ENCODE data around the gene SPTB.

Gene SPTB

GRCh38 chr14:64726585-64726890 is 153.2 kb downstream of the SPTB start:
- no peak for TF ChIP-seq CTCF (IDR thresholded peaks at IDR 0.05; ENCODE audit: borderline replicate concordance, control extremely low read depth, extremely low read depth, insufficient read depth, missing control alignments)
- in situ Hi-C loops (cut with MboI; ENCODE audit: low sequenced_read_pairs, unreplicated experiment), result no loop called here
- DNase-seq (ENCODE audit: low spot score), result no peak

GRCh38 chr14:64725879-64726584 is 153.7 kb downstream of the SPTB start:
- TF ChIP-seq CTCF (IDR thresholded peaks at IDR 0.05; ENCODE audit: borderline replicate concordance, control extremely low read depth, extremely low read depth, insufficient read depth, missing control alignments), result no peak
- in situ Hi-C loops (cut with MboI; ENCODE audit: low sequenced_read_pairs, unreplicated experiment), result no loop called here
- no peak for DNase-seq (ENCODE audit: low spot score)

- no peak for DNase-seq (ENCODE audit: low spot score)
- in situ Hi-C loops (cut with MboI; ENCODE audit: low sequenced_read_pairs, unreplicated experiment), result no loop called here
- no peak for TF ChIP-seq CTCF (IDR thresholded peaks at IDR 0.05; ENCODE audit: borderline replicate concordance, control extremely low read depth, extremely low read depth, insufficient read depth, missing control alignments)
Measured at GRCh38 chr14:64725261-64725815, 154.4 kb downstream of the SPTB start.

- DNase-seq (ENCODE audit: low spot score), result no peak
- in situ Hi-C loops (cut with MboI; ENCODE audit: low sequenced_read_pairs, unreplicated experiment), result no loop called here
- no peak for TF ChIP-seq CTCF (IDR thresholded peaks at IDR 0.05; ENCODE audit: borderline replicate concordance, control extremely low read depth, extremely low read depth, insufficient read depth, missing control alignments)
Measured at GRCh38 chr14:64724578-64724930, 155.2 kb downstream of the SPTB start.

- TF ChIP-seq CTCF (IDR thresholded peaks at IDR 0.05; ENCODE audit: borderline replicate concordance, control extremely low read depth, extremely low read depth, insufficient read depth, missing control alignments), result no peak
- DNase-seq (ENCODE audit: low spot score), result no peak
- in situ Hi-C loops (cut with MboI; ENCODE audit: low sequenced_read_pairs, unreplicated experiment), result no loop called here
Measured at GRCh38 chr14:64723691-64724577, 155.8 kb downstream of the SPTB start.

- no peak for DNase-seq (ENCODE audit: low spot score)
- TF ChIP-seq CTCF (IDR thresholded peaks at IDR 0.05; ENCODE audit: borderline replicate concordance, control extremely low read depth, extremely low read depth, insufficient read depth, missing control alignments), result no peak
- in situ Hi-C loops (cut with MboI; ENCODE audit: low sequenced_read_pairs, unreplicated experiment), result no loop called here
Measured at GRCh38 chr14:64722842-64723447, 156.8 kb downstream of the SPTB start.
